ENCODE data around the gene CCDC8. TPM values are rescaled to one million over a fixed set of nuclear protein-coding genes. Genes with fewer than 3 reads are reported as not detected.
"Not testable (repeated sequence)": the region's sequence is repeated elsewhere in the genome, so short reads cannot be mapped to it uniquely, and the experiment has no call there.

The CCDC8 gene
- total and polyA plus RNA-seq, 2 experiments from 2014 or later: 5.6 to 16.5 TPM

DNA sequence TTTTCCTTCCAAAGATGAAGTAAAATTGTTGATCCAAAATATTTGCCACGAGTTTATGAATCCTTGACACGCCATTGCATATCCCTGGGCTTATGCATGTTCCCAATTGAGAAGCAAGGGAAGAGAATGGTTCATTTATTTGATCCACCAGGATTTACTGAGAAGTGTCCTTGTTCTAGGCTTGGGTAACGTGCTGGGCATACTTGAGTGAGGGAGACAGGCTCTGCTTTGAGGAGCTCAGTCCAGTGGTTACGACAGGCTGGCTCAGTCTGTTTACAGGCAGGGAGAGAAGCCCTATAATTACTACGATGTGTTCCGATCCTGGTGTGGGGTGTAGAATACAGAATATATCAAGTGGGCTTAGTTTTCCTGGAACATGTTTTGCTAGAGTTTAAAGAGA, 21.6 kb upstream of the CCDC8 start (continued):
- no peak for TF ChIP-seq REST (IDR thresholded peaks at IDR 0.05; ENCODE audit: unreplicated experiment)
- TF ChIP-seq EZH2phosphoT487 (IDR thresholded peaks at IDR 0.05; ENCODE audit: unreplicated experiment): no peak
- no peak for TF ChIP-seq EZH2 (IDR thresholded peaks at IDR 0.05; ENCODE audit: low read depth, unreplicated experiment)

GRCh38 chr19:46433470-46433869, 20.1 kb upstream of the CCDC8 start:
- not testable (repeated sequence) for H3K4me1 Mint-ChIP-seq; H3K36me3 Mint-ChIP-seq (ENCODE audit: low read depth); H3K27ac Mint-ChIP-seq

DNA sequence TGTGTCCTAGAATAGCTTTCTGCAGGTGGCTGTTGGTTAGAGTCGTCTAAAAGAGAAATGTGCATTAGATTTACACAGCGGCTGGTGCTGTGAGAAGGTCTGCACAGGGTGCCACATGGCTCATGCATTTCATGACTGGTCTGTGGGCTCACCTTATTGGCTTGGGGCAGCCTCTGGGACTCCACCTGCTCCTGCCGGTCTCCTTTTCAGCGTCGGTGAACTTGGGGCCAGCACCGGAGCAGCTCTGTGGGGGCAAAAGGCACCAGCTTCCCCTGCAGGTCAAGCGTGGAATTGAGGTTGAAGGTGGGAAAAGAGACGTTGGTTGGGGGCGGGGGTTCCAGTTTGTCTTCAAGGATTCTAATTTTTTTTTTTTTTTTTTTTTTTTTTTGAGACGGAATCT, 18.5 kb upstream of the CCDC8 start:
- Histone ChIP-seq H2AFZ (0 out of 2 replicates have a peak overlapping the region, but pooled peaks have one; percentile 56), H3K79me2 (replicated peaks; ENCODE audit: insufficient read depth) (no peaks in the 10 kb centered on the region), H3K27me3 (ENCODE audit: insufficient read depth) (no peaks in the 10 kb centered on the region), H4K20me1 (replicated peaks; ENCODE audit: insufficient read depth) (no peaks in the 10 kb centered on the region), H3F3A (replicated peaks; ENCODE audit: low read depth) (no peaks in the 10 kb centered on the region), H3K4me1 (ENCODE audit: insufficient read depth) (peaks cover 7% of the 10 kb centered on the region; the same call in 1 of the 2 replicates), H3K4me2 (no peak overlapping the region), H3K9me2 (ENCODE audit: insufficient read depth) (no peaks in the 10 kb centered on the region), H3K36me3 (ENCODE audit: insufficient read depth) (no peaks in the 10 kb centered on the region), H3K27ac (ENCODE audit: low read depth) (no peak overlapping the region), H3K4me3 (no peak overlapping the region)
- Mint-ChIP-seq H3K27me3 (ENCODE audit: insufficient read depth, low read depth, poor library complexity) (peaks cover 5% of the 10 kb centered on the region), H3K9me3 (no peaks in the 10 kb centered on the region), H3K4me1 (peaks cover 17% of the 10 kb centered on the region), H3K36me3 (ENCODE audit: low read depth) (no peaks in the 10 kb centered on the region), H3K27ac (no peak overlapping the region), H3K4me3 (no peak overlapping the region; the same call in 2 of the 3 replicates)
- TF ChIP-seq NANOG (IDR thresholded peaks at IDR 0.05; ENCODE audit: borderline replicate concordance) (no peak), CTCF (conservative IDR thresholded peaks at IDR 0.05; ENCODE audit: low read depth in 2 of 2) (peak; percentile 58 to 84), CREB1 (CRISPR knock-in tag; IDR thresholded peaks at IDR 0.05; ENCODE audit: low read depth) (no peak)
- ATAC-seq: peak; percentile 74
- peak; percentile 86 for DNase-seq (ENCODE audit: low spot score)

More at GRCh38 chr19:46433470-46433869, 20.1 kb upstream of the CCDC8 start:
- not testable (repeated sequence) for H3K4me3 ChIP-seq; H3K9me2 ChIP-seq (ENCODE audit: insufficient read depth); H3K27me3 Mint-ChIP-seq (ENCODE audit: insufficient read depth, low read depth, poor library complexity); H4K20me1 ChIP-seq (replicated peaks; ENCODE audit: insufficient read depth); DNase-seq (ENCODE audit: low spot score); ATAC-seq; H3K27me3 ChIP-seq (ENCODE audit: insufficient read depth); H3K4me3 Mint-ChIP-seq; H3F3A ChIP-seq (replicated peaks; ENCODE audit: low read depth); H3K36me3 ChIP-seq (ENCODE audit: insufficient read depth); H3K27ac ChIP-seq (ENCODE audit: low read depth); H3K9me3 Mint-ChIP-seq; H2AFZ ChIP-seq; H3K4me1 ChIP-seq (ENCODE audit: insufficient read depth); H3K79me2 ChIP-seq (replicated peaks; ENCODE audit: insufficient read depth); H3K4me2 ChIP-seq
